Activated T-helper 1 cell treated with anti-CD3 and anti-CD28 coated beads, Interleukin-12 subunit alpha, Interleukin-12 subunit beta, Interleukin-2, Interleukin-4 antibody, amounts not matched to agents 30 ng/mL and 10 ng/mL and 1 ng/mL, durations not matched to agents 14 hours and 24 hours and 36 hours (primary cell): ENCODE data around the gene MMP27. TPM values are rescaled to one million over a fixed set of nuclear protein-coding genes. Genes with fewer than 3 reads are reported as not detected.

Source experiments
- DNase-seq: peaks from one replicate; pipeline ENCODE4 v3.0.0; 2021; ENCODE audit warnings: low spot score
- H3K27ac Mint-ChIP-seq: one replicate; pipeline ENCODE4 v1.8.0; 2021; ENCODE audit warnings: mild to moderate bottlenecking, mixed read lengths
- H3K27me3 Mint-ChIP-seq: one replicate; pipeline ENCODE4 v1.8.0; 2022; ENCODE audit warnings: mild to moderate bottlenecking, moderate library complexity, mixed read lengths; ENCODE audit not compliant: insufficient read depth
- H3K36me3 Mint-ChIP-seq: one replicate; pipeline ENCODE4 v1.8.0; 2021; ENCODE audit warnings: low read depth, mixed read lengths
- H3K4me1 Mint-ChIP-seq: one replicate; pipeline ENCODE4 v1.8.0; 2021; ENCODE audit warnings: low read depth, mixed read lengths
- H3K4me3 Mint-ChIP-seq: one replicate; pipeline ENCODE4 v1.8.0; 2021; ENCODE audit warnings: mild to moderate bottlenecking, moderate library complexity, mixed read lengths
- H3K9me3 Mint-ChIP-seq: one replicate; pipeline ENCODE4 v1.8.0; 2021; ENCODE audit warnings: mixed read lengths
- intact Hi-C: fragments of 100-400 bp; cut with micrococcal nuclease; formaldehyde crosslinking; loops from one replicate; pipeline ENCODE4 v1.15.1; 2024
- total RNA-seq: library from RNA; stranded (reverse); gene quantifications from 2 replicates; pipeline ENCODE4 v1.2.3, GENCODE V29; 2022

MMP27 gene
- total RNA-seq, 1 donor from 2014 or later = not detected

GRCh38 chr11:102680945-102681344 is 24.6 kb downstream of the MMP27 start:
- intact Hi-C loops = no loop called here
- peaks cover 11% of the 10 kb centered on the region for H3K27me3 Mint-ChIP-seq

GRCh38 chr11:102678022-102678421 is 27.5 kb downstream of the MMP27 start:
- Mint-ChIP-seq H3K27me3 (peaks cover 20% of the 10 kb centered on the region), H3K36me3 (no peaks in the 10 kb centered on the region), H3K4me1 (no peaks in the 10 kb centered on the region), H3K27ac (no peak overlapping the region), H3K4me3 (no peak overlapping the region), H3K9me3 (no peaks in the 10 kb centered on the region)
- DNase-seq = no peak
- intact Hi-C loops = no loop called here

More at GRCh38 chr11:102680945-102681344, 24.6 kb downstream of the MMP27 start:
- no peak overlapping the region for H3K4me3 Mint-ChIP-seq
- no peaks in the 10 kb centered on the region for H3K36me3 Mint-ChIP-seq
- H3K27ac Mint-ChIP-seq = no peak overlapping the region
- no peaks in the 10 kb centered on the region for H3K4me1 Mint-ChIP-seq
- no peak for DNase-seq
- H3K9me3 Mint-ChIP-seq = no peaks in the 10 kb centered on the region

GRCh38 chr11:102676084-102676483 is 29.5 kb downstream of the MMP27 start:
- peaks cover 16% of the 10 kb centered on the region for H3K27me3 Mint-ChIP-seq
- H3K4me1 Mint-ChIP-seq = no peaks in the 10 kb centered on the region
- no peak overlapping the region for H3K4me3 Mint-ChIP-seq
- H3K9me3 Mint-ChIP-seq = no peaks in the 10 kb centered on the region
- H3K27ac Mint-ChIP-seq = no peak overlapping the region
- H3K36me3 Mint-ChIP-seq = no peaks in the 10 kb centered on the region
- intact Hi-C loops = no loop called here
- no peak for DNase-seq

GRCh38 chr11:102669664-102670063 is 35.9 kb downstream of the MMP27 start:
- H3K4me3 Mint-ChIP-seq = no peak overlapping the region

GRCh38 chr11:102666331-102666957 is 39.1 kb downstream of the MMP27 start:
- no peak for DNase-seq
- H3K4me3 Mint-ChIP-seq = no peak overlapping the region
- intact Hi-C loops = loop anchor here (1.0 to 5.0 kb wide), 7 partner anchors 53 to 378 kb away; no protein-coding TSS in a partner anchor
- no peaks in the 10 kb centered on the region for H3K4me1 Mint-ChIP-seq
- H3K27me3 Mint-ChIP-seq = peaks cover 7% of the 10 kb centered on the region
- no peaks in the 10 kb centered on the region for H3K36me3 Mint-ChIP-seq
- H3K9me3 Mint-ChIP-seq = no peaks in the 10 kb centered on the region
- H3K27ac Mint-ChIP-seq = no peak overlapping the region

More at GRCh38 chr11:102669664-102670063, 35.9 kb downstream of the MMP27 start:
- no peak overlapping the region for H3K27ac Mint-ChIP-seq
- no peak for DNase-seq
- no peaks in the 10 kb centered on the region for H3K4me1 Mint-ChIP-seq
- intact Hi-C loops = loop anchor here (5.0 kb wide), 1 partner anchor 277 kb away; no protein-coding TSS in a partner anchor
- H3K27me3 Mint-ChIP-seq = peaks cover 11% of the 10 kb centered on the region
- no peaks in the 10 kb centered on the region for H3K36me3 Mint-ChIP-seq
- no peaks in the 10 kb centered on the region for H3K9me3 Mint-ChIP-seq

GRCh38 chr11:102664001-102664752 is 41.4 kb downstream of the MMP27 start:
- no peak overlapping the region for H3K27ac Mint-ChIP-seq
- intact Hi-C loops = no loop called here
- no peak for DNase-seq
- peaks cover 7% of the 10 kb centered on the region for H3K27me3 Mint-ChIP-seq
- H3K4me3 Mint-ChIP-seq = no peak overlapping the region
- H3K4me1 Mint-ChIP-seq = no peaks in the 10 kb centered on the region
- H3K36me3 Mint-ChIP-seq = no peaks in the 10 kb centered on the region
- no peaks in the 10 kb centered on the region for H3K9me3 Mint-ChIP-seq

GRCh38 chr11:102662607-102663006 is 43.0 kb downstream of the MMP27 start:
- intact Hi-C loops = no loop called here
- H3K27me3 Mint-ChIP-seq = peaks cover 5% of the 10 kb centered on the region
- no peaks in the 10 kb centered on the region for H3K4me1 Mint-ChIP-seq
- H3K4me3 Mint-ChIP-seq = no peak overlapping the region
- DNase-seq = no peak
- H3K9me3 Mint-ChIP-seq = no peaks in the 10 kb centered on the region
- no peaks in the 10 kb centered on the region for H3K36me3 Mint-ChIP-seq
- H3K27ac Mint-ChIP-seq = no peak overlapping the region

GRCh38 chr11:102661040-102661439 is 44.5 kb downstream of the MMP27 start:
- Mint-ChIP-seq H3K4me1 (no peaks in the 10 kb centered on the region), H3K27me3 (peaks cover 14% of the 10 kb centered on the region), H3K36me3 (no peaks in the 10 kb centered on the region), H3K9me3 (no peaks in the 10 kb centered on the region), H3K27ac (no peak overlapping the region), H3K4me3 (no peak overlapping the region)
- no peak for DNase-seq
- intact Hi-C loops = no loop called here

GRCh38 chr11:102656528-102656927 is 49.0 kb downstream of the MMP27 start:
- H3K27ac Mint-ChIP-seq = no peak overlapping the region
- intact Hi-C loops = no loop called here
- DNase-seq = no peak
- no peak overlapping the region for H3K4me3 Mint-ChIP-seq
- peaks cover 10% of the 10 kb centered on the region for H3K9me3 Mint-ChIP-seq
- no peaks in the 10 kb centered on the region for H3K36me3 Mint-ChIP-seq
- peaks cover 12% of the 10 kb centered on the region for H3K27me3 Mint-ChIP-seq
- no peaks in the 10 kb centered on the region for H3K4me1 Mint-ChIP-seq

- no peak for DNase-seq
- no peak overlapping the region for H3K27ac Mint-ChIP-seq
- H3K27me3 Mint-ChIP-seq = peaks cover 12% of the 10 kb centered on the region
- H3K4me1 Mint-ChIP-seq = no peaks in the 10 kb centered on the region
- H3K36me3 Mint-ChIP-seq = no peaks in the 10 kb centered on the region
- intact Hi-C loops = no loop called here
- peaks cover 10% of the 10 kb centered on the region for H3K9me3 Mint-ChIP-seq
- no peak overlapping the region for H3K4me3 Mint-ChIP-seq
Measured at GRCh38 chr11:102655547-102655946, 50.0 kb downstream of the MMP27 start.

- Mint-ChIP-seq H3K27ac (no peak overlapping the region), H3K36me3 (no peaks in the 10 kb centered on the region), H3K9me3 (peaks cover 10% of the 10 kb centered on the region), H3K4me3 (no peak overlapping the region), H3K27me3 (peaks cover 12% of the 10 kb centered on the region), H3K4me1 (no peaks in the 10 kb centered on the region)
- DNase-seq = no peak
- intact Hi-C loops = no loop called here
Measured at GRCh38 chr11:102654761-102655160, 50.8 kb downstream of the MMP27 start.

- intact Hi-C loops = no loop called here
- Mint-ChIP-seq H3K27me3 (peaks cover 12% of the 10 kb centered on the region), H3K4me1 (no peaks in the 10 kb centered on the region), H3K36me3 (no peaks in the 10 kb centered on the region), H3K9me3 (peaks cover 10% of the 10 kb centered on the region), H3K27ac (no peak overlapping the region), H3K4me3 (no peak overlapping the region)
- DNase-seq = no peak
Measured at GRCh38 chr11:102653744-102654291, 51.8 kb downstream of the MMP27 start.

- Mint-ChIP-seq H3K4me1 (no peaks in the 10 kb centered on the region), H3K27ac (no peak overlapping the region), H3K27me3 (peaks cover 5% of the 10 kb centered on the region), H3K4me3 (no peak overlapping the region), H3K9me3 (no peaks in the 10 kb centered on the region), H3K36me3 (no peaks in the 10 kb centered on the region)
- DNase-seq = no peak
- intact Hi-C loops = no loop called here
Measured at GRCh38 chr11:102647430-102647829, 58.1 kb downstream of the MMP27 start.
